HEK293T (cell line): ENCODE results near the gene XPNPEP3.

Source experiments
- CTCF ChIA-PET: fragments of 350-600 bp; formaldehyde crosslinking; extraction: SDS; loops from one replicate; lab custom pipeline; 2021; ENCODE audit warnings: antibody characterized with exemption, inconsistent platforms; lab: Yijun Ruan, JAX
- POLR2A ChIA-PET: fragments of 350-600 bp; formaldehyde crosslinking; extraction: SDS; loops from one replicate; lab custom pipeline; 2020; ENCODE audit warnings: antibody characterized with exemption, inconsistent platforms; lab: Yijun Ruan, JAX
- DNase-seq: peaks from one replicate; pipeline ENCODE4 v3.0.0; 2012; ENCODE audit warnings: mixed read lengths; ENCODE audit errors: extremely low spot score
- ARNT ChIP-seq: fragments of 450-650 bp; IDR thresholded peaks from 2 replicates; pipeline ENCODE4 v1.6.1; 2017; ENCODE audit warnings: mild to moderate bottlenecking
- BHLHE40 ChIP-seq: fragments of 450-650 bp; IDR thresholded peaks from 2 replicates; pipeline ENCODE4 v1.6.1; 2016; ENCODE audit warnings: mild to moderate bottlenecking, moderate library complexity, borderline replicate concordance
- CTBP1 ChIP-seq: fragments of 450-650 bp; IDR thresholded peaks from 2 replicates; pipeline ENCODE4 v1.6.1; 2016; ENCODE audit warnings: borderline replicate concordance
- ELF4 ChIP-seq: fragments of 450-650 bp; IDR thresholded peaks from 2 replicates; pipeline ENCODE4 v1.6.1; 2017; ENCODE audit warnings: antibody characterized with exemption
- FOXA1 ChIP-seq: fragments of 450-650 bp; IDR thresholded peaks from 2 replicates; pipeline ENCODE4 v1.6.1; 2016; ENCODE audit warnings: mild to moderate bottlenecking
- FOXK2 ChIP-seq: fragments of 450-650 bp; IDR thresholded peaks from 2 replicates; pipeline ENCODE4 v1.6.1; 2016; ENCODE audit warnings: mild to moderate bottlenecking
- FOXM1 ChIP-seq: fragments of 450-650 bp; IDR thresholded peaks from 2 replicates; pipeline ENCODE4 v1.6.1; 2017; ENCODE audit warnings: mild to moderate bottlenecking, borderline replicate concordance
- HDGF ChIP-seq: fragments of 450-650 bp; IDR thresholded peaks from 2 replicates; pipeline ENCODE4 v1.6.1; 2017; ENCODE audit warnings: antibody characterized with exemption, borderline replicate concordance
- L3MBTL2 ChIP-seq: fragments of 450-650 bp; conservative IDR thresholded peaks from 2 replicates; pipeline ENCODE4 v1.6.1; 2016; ENCODE audit warnings: mild to moderate bottlenecking
- LEF1 ChIP-seq: fragments of 450-650 bp; IDR thresholded peaks from 2 replicates; pipeline ENCODE4 v1.6.1; 2017; ENCODE audit warnings: mild to moderate bottlenecking, borderline replicate concordance
- NFRKB ChIP-seq: fragments of 450-650 bp; IDR thresholded peaks from 2 replicates; pipeline ENCODE4 v1.6.1; 2016; ENCODE audit warnings: mild to moderate bottlenecking, moderate library complexity
- PKNOX1 ChIP-seq: fragments of 450-650 bp; IDR thresholded peaks from 2 replicates; pipeline ENCODE4 v1.6.1; 2016
- SP1 ChIP-seq: fragments of 450-650 bp; IDR thresholded peaks from 2 replicates; pipeline ENCODE4 v1.6.1; 2017
- SUZ12 ChIP-seq: fragments of 450-650 bp; IDR thresholded peaks from 2 replicates; pipeline ENCODE4 v1.6.1; 2016; ENCODE audit warnings: mild to moderate bottlenecking
- TARDBP ChIP-seq: fragments of 450-650 bp; IDR thresholded peaks from 2 replicates; pipeline ENCODE4 v1.6.1; 2016
- ZNF384 ChIP-seq: fragments of 450-650 bp; IDR thresholded peaks from 2 replicates; pipeline ENCODE4 v1.6.1; 2016

Gene XPNPEP3

DNA sequence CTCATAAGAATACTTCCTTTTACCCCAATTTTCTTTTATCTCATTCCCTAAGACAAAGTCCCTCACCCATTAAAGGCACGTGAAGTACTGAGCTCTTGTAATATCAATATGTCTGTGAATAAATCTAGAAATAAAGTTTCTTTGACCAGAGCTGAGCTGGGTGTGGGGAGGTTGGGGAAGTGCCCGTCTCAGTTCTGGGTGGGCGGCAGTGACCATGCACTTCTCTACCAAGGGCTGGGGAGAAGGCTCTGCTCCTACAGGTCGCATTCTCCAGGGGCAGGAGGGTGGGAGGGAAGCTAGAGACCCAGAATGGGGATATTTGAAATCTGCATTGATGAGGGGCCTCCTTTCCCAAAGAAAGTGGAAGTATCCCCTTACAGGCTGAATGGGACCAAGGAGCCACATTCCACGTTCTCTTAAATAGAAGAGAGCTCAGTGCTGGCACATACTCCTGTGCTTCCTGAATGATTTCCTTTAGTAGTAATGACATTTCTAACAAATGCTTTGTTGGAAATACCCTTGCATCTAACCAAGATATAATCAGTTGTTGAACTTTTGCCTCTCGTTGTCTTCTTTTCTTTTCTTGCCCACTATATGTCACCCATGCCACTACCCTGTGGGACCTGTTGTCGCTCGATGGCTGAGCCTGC is 110.3 kb downstream of the XPNPEP3 start:
- TF ChIP-seq FOXM1 (no peak), HDGF (no peak), CTBP1 (no peak), PKNOX1 (no peak), ELF4 (no peak), TARDBP (no peak), FOXA1 (no peak), LEF1 (no peak), SP1 (no peak), FOXK2 (no peak)
- ChIA-PET CTCF (no interaction called here), POLR2A (interaction anchor here (1.1 to 3.7 kb wide), 4 partner anchors 8 to 16 kb away, joined by 3 to 13 read pairs (median 6); partner anchors contain the start of gene RBX1)
- DNase-seq, result no peak

- TF ChIP-seq LEF1, result no peak
- TF ChIP-seq SP1, result no peak
- no peak for TF ChIP-seq ZNF384
- TF ChIP-seq TARDBP, result no peak
- no peak for TF ChIP-seq PKNOX1
- TF ChIP-seq L3MBTL2, result no peak
- TF ChIP-seq FOXA1, result no peak
- TF ChIP-seq CTBP1, result no peak
- TF ChIP-seq NFRKB, result no peak
- no peak for TF ChIP-seq ELF4
- no peak for TF ChIP-seq FOXM1
- CTCF ChIA-PET, result no interaction called here
- DNase-seq, result no peak
- POLR2A ChIA-PET, result interaction anchor here (0.6 to 1.6 kb wide), 3 partner anchors 10 to 21 kb away, joined by 3 to 4 read pairs (median 3); partner anchors contain the start of gene RBX1
These were observed 115.6 kb downstream of the XPNPEP3 start for GRCh38 chr22:40972587-40972986.

DNA sequence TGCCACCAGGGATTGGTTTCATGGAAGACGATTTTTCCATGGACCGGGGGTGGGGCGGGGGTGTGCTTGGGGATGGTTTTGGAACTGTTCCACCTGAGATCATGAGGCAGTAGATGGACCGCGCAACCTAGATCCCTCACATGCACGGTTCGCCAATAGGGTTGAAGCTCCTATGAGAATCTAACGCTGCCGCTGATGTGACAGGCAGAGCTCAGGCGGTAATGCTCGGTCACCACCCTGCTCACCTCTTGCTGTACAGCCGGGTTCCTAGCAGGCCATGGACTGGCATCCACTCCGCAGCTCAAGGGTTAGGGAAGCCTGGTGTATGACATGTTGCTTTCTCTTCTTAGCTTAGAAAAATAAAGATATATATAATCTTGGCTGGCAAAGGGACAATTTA is 116.2 kb downstream of the XPNPEP3 start:
- TF ChIP-seq FOXA1 (no peak), ELF4 (no peak), SP1 (no peak), CTBP1 (no peak), PKNOX1 (no peak), HDGF (no peak), ZNF384 (no peak), FOXK2 (no peak), NFRKB (no peak), ARNT (no peak), SUZ12 (no peak)
- DNase-seq, result no peak
- POLR2A ChIA-PET, result interaction anchor here (0.9 kb wide), 1 partner anchor 19 kb away, joined by 3 read pairs; no protein-coding TSS in a partner anchor
- CTCF ChIA-PET, result no interaction called here

DNA sequence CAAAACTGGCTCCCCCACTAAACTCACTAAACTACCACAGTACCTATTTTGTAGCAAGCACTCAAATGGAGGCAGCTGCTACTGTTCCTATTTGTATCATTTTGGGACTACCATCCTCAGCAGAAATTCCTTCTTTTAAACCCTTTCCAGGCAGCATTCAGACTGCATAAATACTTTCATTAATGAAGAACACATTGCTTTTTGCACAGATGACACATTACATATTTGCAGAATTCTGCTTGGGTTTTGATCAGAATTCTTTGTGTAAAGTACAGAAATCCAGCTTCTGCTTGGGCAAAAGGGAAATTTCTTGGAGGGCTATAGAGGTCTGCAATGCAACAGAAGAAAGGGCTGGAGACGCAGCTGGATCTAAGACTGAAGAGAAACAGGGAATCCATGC is 118.4 kb downstream of the XPNPEP3 start:
- CTCF ChIA-PET, result no interaction called here
- POLR2A ChIA-PET, result interaction anchor here (1.0 kb wide), 1 partner anchor 8 kb away, joined by 3 read pairs; no protein-coding TSS in a partner anchor
- no peak for DNase-seq
- TF ChIP-seq BHLHE40, result no peak
- no peak for TF ChIP-seq ELF4
- TF ChIP-seq FOXK2, result no peak
- TF ChIP-seq FOXA1, result no peak
- TF ChIP-seq TARDBP, result no peak
- no peak for TF ChIP-seq CTBP1

DNA sequence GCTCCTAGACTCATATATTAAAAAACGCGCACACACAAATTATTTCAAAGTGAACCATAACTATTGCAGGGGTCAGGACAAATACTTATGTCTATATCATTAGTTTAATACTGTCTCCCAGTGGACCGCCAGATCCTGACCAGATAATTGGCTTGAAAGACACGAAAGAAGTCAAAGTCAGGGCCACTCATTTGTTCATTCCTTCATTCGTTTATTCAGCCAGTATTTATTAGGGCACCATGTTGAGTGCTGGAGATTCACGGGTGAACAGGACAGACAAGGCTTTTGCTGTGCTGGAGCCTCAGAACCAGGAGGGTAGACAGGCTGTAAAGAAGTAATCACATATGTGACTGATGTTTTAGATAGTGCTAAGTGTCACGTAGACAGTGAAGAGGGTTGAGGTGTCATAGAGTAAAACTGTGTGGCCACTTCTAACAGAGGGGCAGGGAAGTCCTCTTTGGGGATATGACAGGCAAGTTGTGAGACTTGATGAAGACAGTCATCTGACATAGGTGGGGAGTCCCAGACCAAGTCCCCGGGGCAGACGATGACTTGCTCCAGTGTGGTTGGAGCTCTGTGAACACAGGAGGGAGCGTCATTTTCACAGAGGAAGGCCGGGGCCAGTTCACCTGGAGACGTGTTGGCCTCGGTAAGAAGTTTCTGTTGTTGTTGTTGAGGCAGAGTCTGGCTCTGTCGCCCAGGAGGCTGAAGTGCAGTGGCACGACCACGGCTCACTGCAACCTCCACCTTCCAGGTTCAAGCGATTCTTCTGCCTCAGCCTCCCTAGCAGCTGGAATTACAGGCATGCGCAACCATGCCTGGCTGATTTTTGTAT is 120.1 kb downstream of the XPNPEP3 start:
- CTCF ChIA-PET, result no interaction called here
- POLR2A ChIA-PET, result no interaction called here
- DNase-seq, result no peak
- no peak for TF ChIP-seq ZNF384
- TF ChIP-seq BHLHE40, result no peak
- no peak for TF ChIP-seq PKNOX1
- TF ChIP-seq SP1, result no peak
- no peak for TF ChIP-seq NFRKB
- TF ChIP-seq ARNT, result no peak
- no peak for TF ChIP-seq LEF1
- no peak for TF ChIP-seq L3MBTL2
- no peak for TF ChIP-seq FOXA1
- TF ChIP-seq CTBP1, result no peak
- no peak for TF ChIP-seq HDGF
- no peak for TF ChIP-seq SUZ12
- no peak for TF ChIP-seq FOXM1
- TF ChIP-seq TARDBP, result no peak
- TF ChIP-seq ELF4, result no peak
- TF ChIP-seq FOXK2, result no peak

DNA sequence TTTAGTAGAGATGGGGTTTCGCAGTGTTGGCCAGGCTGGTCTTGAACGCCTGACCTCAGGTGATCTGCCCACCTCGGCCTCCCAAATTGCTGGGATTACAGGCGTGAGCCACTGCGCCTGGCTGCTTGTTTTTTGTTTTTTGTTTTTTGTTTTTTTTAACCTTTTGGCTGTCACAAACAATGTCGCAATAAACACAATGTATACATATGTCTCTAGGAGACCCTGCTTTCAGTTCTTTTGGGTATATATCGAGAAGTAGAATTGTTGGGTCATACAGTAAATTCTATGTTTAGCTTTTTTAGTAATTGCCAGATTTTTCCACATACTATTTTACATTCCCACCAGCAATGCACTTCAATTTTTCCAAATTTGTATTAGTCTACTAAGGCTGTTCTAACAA is 122.2 kb downstream of the XPNPEP3 start:
- no peak for DNase-seq
- POLR2A ChIA-PET, result interaction anchor here (1.4 kb wide), 1 partner anchor 27 kb away, joined by 5 read pairs; no protein-coding TSS in a partner anchor
- CTCF ChIA-PET, result no interaction called here
- TF ChIP-seq CTBP1, result no peak
